Endothelial cell (in vitro differentiated cells): ENCODE data around the gene PDGFC. TPM values are rescaled to one million over a fixed set of nuclear protein-coding genes. Genes with fewer than 3 reads are reported as not detected.

Experiments used
- DNase-seq: peaks from one replicate; pipeline ENCODE4 v3.0.0; 2021; ENCODE audit warnings: low spot score
- H3K27ac Mint-ChIP-seq: one replicate; pipeline ENCODE4 v1.8.0; 2021; ENCODE audit warnings: mixed read lengths, inconsistent platforms; ENCODE audit not compliant: unreplicated experiment
- H3K27me3 Mint-ChIP-seq: one replicate; pipeline ENCODE4 v1.8.0; 2021; ENCODE audit warnings: mild to moderate bottlenecking, moderate library complexity, mixed read lengths, inconsistent platforms; ENCODE audit not compliant: unreplicated experiment
- H3K36me3 Mint-ChIP-seq: one replicate; pipeline ENCODE4 v1.8.0; 2021; ENCODE audit warnings: mild to moderate bottlenecking, low read depth, mixed read lengths, inconsistent platforms; ENCODE audit not compliant: unreplicated experiment
- H3K4me1 Mint-ChIP-seq: one replicate; pipeline ENCODE4 v1.8.0; 2021; ENCODE audit warnings: mild to moderate bottlenecking, mixed read lengths, inconsistent platforms; ENCODE audit not compliant: unreplicated experiment
- H3K4me3 Mint-ChIP-seq: one replicate; pipeline ENCODE4 v1.8.0; 2021; ENCODE audit warnings: mild to moderate bottlenecking, mixed read lengths, inconsistent platforms; ENCODE audit not compliant: unreplicated experiment
- H3K9me3 Mint-ChIP-seq: one replicate; pipeline ENCODE4 v1.8.0; 2021; ENCODE audit warnings: mixed read lengths, inconsistent platforms; ENCODE audit not compliant: unreplicated experiment
- CTCF ChIP-seq: fragments of 200-600 bp; sonication (generic); IDR thresholded peaks from one replicate; pipeline ENCODE4 v1.5.0; 2021; ENCODE audit warnings: antibody characterized with exemption; ENCODE audit not compliant: unreplicated experiment
- total RNA-seq: library from RNA; stranded (reverse); fragmentation: NEBNext Ultra II Directional; extraction: Animal tissue kit (Norgen Biotek cat#: 25700); gene quantifications from one replicate; pipeline ENCODE4 v1.2.1, GENCODE V29; 2021; ENCODE audit not compliant: unreplicated experiment

Gene PDGFC
- total RNA-seq, 1 donor from 2014 or later = 22.0 TPM

GRCh38 chr4:156816360-156816755, 155.2 kb downstream of the PDGFC start:
- H3K27ac Mint-ChIP-seq = no peak overlapping the region

GRCh38 chr4:156815717-156816359, 155.8 kb downstream of the PDGFC start:
- Mint-ChIP-seq H3K4me1 (no peaks in the 10 kb centered on the region), H3K9me3 (no peaks in the 10 kb centered on the region), H3K27ac (no peak overlapping the region), H3K27me3 (peaks cover under 1% of the 10 kb centered on the region), H3K36me3 (no peaks in the 10 kb centered on the region), H3K4me3 (no peak overlapping the region)
- no peak for DNase-seq
- TF ChIP-seq CTCF = no peak

More at GRCh38 chr4:156816360-156816755, 155.2 kb downstream of the PDGFC start:
- no peaks in the 10 kb centered on the region for H3K4me1 Mint-ChIP-seq
- H3K36me3 Mint-ChIP-seq = no peaks in the 10 kb centered on the region
- TF ChIP-seq CTCF = no peak
- no peak overlapping the region for H3K4me3 Mint-ChIP-seq
- H3K9me3 Mint-ChIP-seq = no peaks in the 10 kb centered on the region
- peaks cover 2% of the 10 kb centered on the region for H3K27me3 Mint-ChIP-seq
- DNase-seq = no peak

GRCh38 chr4:156811963-156812362, 159.6 kb downstream of the PDGFC start:
- H3K4me3 Mint-ChIP-seq = no peak overlapping the region
- DNase-seq = no peak
- no peaks in the 10 kb centered on the region for H3K9me3 Mint-ChIP-seq
- TF ChIP-seq CTCF = no peak
- no peaks in the 10 kb centered on the region for H3K36me3 Mint-ChIP-seq
- H3K27ac Mint-ChIP-seq = no peak overlapping the region
- H3K4me1 Mint-ChIP-seq = no peaks in the 10 kb centered on the region
- no peaks in the 10 kb centered on the region for H3K27me3 Mint-ChIP-seq

- Mint-ChIP-seq H3K9me3 (no peaks in the 10 kb centered on the region), H3K36me3 (no peaks in the 10 kb centered on the region), H3K27me3 (no peaks in the 10 kb centered on the region), H3K27ac (no peak overlapping the region), H3K4me1 (no peaks in the 10 kb centered on the region), H3K4me3 (no peak overlapping the region)
- no peak for TF ChIP-seq CTCF
- DNase-seq = no peak
These were observed 160.3 kb downstream of the PDGFC start for GRCh38 chr4:156811286-156811685.

DNA sequence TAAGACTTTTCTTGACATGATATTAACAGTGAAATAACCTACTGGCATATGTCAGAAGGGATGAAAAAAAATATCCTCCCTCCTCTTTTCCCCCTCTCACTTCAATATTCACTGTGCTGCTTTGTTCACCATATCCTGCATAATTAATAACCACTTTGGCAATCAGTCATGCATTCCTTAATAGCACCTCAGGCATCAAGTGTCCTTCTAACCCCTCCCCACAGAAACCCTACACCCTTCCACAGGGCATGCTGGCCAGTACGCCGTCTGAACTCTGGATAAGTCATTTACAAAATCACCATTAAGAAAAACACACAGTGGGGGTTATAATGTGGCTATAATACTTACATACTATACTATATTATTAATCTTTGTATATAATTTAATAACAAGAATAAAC, 165.9 kb downstream of the PDGFC start:
- no peak for DNase-seq
- Mint-ChIP-seq H3K9me3 (no peaks in the 10 kb centered on the region), H3K27me3 (no peaks in the 10 kb centered on the region), H3K36me3 (no peaks in the 10 kb centered on the region), H3K27ac (no peak overlapping the region), H3K4me1 (peaks cover 7% of the 10 kb centered on the region), H3K4me3 (no peak overlapping the region)
- no peak for TF ChIP-seq CTCF
